NCI-H1436 (cell line): ENCODE results near the gene SDK2.

ENCODE experiments used
- DNase-seq: peaks from one replicate; lab custom pipeline; 2025; lab: John Stamatoyannopoulos, UW

The SDK2 gene

DNA sequence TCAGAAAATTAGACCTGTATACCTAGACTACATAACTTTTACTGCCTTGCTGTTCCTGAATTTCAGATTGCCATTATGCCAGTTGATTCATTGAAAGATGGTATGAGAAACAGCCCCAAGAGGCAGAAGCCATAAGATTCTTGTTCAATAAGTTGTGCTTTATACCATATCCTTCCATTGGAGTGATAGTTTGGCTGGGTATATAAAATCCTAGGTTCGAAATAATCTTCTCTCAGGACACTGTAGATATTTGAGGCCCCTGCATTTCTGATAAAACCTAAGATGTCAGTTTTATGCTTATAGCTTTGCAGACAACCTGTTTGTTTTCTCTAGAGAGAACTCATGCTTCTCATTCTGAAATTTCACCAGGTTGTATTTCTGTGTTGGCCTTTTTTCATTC lies 9.6 kb upstream of the SDK2 start:
- DNase-seq: no peak

DNA sequence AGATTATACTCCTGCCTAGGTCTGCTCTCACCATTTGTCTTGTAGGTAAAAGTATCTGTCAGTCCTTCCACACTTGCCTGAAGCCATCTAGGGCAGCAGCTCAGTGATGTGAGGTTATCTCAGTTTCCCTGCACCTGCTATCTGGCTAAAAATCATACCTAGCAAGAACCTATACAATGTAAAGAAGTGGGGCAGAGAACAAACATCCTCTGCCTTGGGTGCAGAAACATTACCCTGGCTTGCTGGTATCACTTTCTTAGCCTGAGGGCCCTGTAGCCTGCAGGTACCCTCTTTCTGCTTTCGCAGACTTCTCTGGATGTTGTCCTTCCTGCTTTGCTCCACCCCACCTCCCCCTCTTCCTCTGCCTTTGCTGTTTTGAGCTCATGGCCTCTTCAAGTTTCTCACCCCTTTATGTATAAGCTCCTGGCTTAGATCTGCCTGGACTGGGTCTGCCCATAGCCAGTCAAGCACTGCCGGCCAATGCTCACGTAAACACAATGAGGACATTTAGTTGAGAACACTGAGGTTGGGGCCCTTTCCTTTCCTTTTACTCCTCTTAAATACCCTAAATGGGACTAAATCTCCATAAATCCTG lies 8.7 kb upstream of the SDK2 start:
- DNase-seq: no peak

DNA sequence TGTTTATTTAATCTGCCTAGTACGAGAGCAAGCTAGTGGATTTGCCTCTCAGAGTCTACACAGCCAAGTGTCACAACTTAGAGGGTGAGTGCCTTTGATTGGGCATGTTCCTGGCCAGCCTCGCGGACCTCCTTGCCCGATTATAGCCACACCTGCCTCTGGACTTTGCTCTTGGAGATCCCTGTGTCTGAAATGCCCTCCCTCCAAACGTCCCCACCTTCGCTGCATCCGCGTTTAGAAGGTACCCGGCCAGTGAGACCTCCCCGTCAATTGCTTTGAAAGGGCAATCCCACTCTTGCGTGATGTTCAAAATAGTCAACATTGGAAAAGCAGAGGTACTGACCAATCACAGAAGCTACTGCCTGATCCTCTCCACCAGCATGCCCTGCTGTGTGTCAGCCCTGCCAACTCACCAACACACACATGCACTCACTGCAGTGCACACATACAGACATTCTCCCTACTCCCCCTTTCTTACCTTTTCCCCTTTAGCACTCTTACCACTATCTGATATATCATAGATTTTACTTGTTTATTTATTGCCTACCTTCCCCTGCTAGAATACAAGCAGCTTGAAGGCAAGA lies 6.5 kb upstream of the SDK2 start:
- no peak for DNase-seq

DNA sequence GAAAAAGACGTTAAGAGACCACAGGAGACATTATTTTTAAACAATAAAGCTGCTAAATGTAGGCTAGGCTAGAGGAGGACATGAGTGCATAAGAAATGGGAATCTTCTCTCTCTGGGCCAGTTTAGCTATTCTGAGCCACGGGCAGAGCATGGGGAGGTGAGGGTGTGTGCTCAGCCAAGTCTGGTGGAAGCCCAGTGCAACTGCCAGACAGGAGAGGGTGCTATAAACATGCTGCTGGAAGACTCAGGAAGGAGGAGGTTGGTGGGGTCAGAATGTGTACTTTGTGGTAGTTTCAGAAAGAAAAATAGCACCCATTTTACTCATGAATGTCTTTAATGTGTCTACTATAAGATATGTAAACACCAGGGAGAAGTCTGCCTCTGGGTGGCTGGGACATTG lies 5.9 kb upstream of the SDK2 start:
- DNase-seq: peak; percentile 41

DNA sequence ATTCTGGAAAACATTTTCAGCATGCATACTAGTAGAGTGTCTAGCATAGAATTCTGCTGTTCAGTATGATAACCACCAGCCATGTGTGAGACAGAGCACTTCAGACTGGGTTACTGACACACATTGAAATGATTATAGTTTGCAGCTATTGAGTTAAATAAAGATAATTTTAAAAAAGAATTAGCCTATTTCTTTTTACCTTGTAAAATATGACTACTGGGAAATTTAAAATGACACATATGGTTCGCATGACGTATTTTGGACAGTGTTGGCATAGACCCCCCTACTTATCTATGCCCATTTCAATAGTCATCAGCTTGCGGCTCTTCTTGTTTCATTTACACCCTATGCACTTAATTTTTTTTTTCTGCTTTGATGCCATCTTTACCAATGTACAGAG lies 4.7 kb upstream of the SDK2 start:
- DNase-seq: no peak

DNA sequence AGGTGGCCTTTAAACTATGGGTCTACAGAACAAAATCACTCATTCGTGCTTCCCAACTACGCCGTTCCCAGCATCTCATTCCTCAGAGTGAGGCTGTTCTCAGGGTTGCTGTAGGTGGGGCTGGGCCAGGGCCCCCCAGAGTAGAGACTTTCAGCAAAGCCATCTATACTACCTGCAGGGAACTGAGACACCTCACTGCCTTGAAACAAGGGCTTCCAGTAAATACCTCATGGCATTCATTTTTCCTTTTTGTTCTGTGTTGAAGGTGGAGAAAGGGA lies 4.2 kb upstream of the SDK2 start:
- no peak for DNase-seq

DNA sequence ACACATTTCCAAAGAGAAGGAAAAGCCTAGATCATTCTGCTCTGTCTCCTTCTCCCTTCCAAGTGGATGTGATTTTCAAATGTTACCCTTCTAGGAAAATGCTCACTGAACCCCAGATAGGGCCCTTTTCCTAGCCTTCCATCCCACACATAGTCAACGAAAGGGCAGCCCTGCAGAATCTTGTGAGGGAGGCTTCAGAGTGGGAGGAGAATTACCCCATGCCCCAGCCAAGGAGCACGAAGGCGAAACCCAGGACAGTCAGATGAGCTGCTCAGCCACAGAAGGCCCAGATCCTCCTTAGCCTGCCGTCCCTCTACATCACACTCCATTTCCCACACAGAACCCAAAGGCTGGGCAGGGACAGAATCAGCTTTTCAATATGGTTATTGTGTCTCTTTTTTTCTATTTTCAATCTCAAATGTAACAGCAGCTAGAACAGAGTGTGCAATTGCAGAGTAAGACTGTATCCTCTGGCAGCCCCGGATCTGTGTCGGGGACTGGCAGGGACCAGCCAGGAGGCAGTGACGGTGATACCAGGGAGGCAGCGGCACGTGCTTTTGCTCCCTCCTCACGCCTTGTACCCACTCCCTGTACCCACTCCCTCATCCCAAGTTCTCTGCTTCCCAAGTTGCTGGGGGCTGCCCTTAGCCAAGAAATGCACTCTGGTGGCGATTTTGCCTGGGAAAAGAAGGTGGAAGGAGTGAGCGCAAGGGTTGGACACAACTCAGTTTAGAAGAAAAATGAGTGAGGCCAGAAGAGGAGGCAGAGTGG lies 3.7 kb upstream of the SDK2 start:
- no peak for DNase-seq

DNA sequence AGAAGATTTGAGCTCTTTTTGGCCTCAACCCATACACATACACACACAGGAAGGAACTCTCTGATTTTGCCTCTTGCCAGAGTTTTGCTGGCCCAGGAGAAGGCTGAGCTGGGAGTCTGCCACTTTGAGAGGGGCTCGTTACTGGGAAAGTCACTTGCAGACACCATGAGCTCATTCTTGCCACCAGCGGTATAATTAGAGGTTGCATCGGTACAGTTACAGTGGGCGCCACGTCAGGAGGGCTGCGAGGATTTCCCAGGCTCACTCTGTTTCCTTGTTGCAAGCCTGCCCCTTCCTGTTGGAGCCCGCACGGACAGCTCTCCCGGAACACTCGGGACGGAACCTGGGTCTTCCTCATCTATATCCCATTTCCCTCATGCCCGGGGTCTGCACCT lies 3.1 kb upstream of the SDK2 start:
- peak; percentile 48 for DNase-seq

DNA sequence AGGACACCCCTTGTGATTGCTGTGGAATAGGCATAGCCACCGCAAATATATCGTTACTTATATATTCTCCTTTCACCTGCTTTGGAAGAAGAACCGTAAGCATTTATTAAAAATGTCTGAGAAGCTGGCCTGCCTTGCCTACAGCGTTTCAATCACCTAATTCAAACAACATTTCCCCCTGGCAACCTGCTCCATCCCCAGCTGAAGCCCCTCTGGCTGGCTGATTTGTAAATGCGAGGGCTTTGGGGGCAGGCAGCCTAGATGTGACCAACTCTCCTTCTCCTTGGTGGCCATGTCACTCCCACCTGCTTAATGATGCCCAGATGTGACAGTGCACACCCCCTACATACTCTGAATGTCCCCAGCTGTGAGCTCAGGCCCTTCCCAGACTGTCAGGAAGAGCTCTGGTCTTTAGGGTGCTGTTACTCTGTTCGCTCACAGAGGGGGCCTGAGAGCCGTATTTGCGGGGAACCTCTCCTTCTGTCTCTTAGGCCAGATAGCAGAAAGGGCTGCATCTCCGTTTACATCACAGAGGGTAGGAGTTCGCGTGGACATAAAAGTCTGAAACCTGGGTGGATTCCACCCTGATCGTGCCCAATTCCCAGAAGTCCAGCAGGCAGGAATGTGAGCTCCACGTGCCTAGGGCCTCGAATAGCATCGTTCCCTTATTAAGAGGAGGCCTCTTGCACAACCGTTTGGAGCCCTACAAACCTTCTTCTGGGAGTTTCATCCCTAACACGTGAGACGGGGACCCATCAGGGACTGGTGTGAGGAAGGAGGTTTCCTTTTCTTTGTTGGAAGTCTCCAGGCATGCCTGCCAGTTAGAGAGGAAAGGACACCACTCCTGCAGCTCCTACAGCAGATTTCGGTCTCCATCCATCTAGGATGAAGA lies 2.4 kb upstream of the SDK2 start:
- DNase-seq: peak; percentile 68

DNA sequence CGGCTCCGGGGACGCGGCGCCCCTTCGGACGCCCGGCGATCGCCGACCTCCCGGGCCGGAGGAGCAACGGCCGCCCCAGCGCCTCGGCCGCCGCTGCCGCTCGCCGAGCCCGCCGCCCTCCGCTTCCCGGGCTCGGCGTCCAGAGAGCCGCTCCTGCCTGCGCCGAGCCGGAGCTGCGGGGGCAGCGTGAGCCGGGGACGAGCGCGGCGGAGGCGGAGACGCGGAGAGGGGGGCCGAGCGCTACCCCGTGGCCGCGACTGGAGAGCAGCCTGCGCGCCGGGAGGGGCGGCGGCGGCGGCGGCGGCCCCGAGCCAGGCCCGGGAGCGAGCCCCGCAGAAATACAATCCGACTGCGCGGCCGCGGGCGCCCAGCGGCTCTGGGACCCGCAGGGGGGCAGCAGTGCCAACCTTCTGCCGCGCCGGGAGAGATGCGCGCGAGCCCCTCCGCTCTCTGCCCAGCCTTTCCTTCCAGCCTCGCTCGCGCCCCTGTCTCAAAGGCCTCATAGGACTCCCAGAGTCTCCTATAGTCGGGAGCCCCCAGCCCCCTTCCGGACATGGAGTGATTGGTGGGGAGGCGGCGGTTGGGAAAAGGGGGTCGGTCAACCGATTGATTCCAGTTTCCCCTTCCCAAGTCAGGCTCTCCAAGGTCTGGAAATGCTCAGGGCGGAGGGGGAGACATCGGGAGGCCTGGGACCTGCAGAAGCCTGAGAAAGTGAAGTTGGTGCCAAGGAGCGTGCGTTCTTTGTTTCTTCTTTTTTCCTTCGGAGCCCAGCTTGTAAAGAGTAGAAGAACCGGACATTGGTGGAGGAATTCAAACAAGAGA lies 1.0 kb upstream of the SDK2 start:
- DNase-seq: peak; percentile 87

DNA sequence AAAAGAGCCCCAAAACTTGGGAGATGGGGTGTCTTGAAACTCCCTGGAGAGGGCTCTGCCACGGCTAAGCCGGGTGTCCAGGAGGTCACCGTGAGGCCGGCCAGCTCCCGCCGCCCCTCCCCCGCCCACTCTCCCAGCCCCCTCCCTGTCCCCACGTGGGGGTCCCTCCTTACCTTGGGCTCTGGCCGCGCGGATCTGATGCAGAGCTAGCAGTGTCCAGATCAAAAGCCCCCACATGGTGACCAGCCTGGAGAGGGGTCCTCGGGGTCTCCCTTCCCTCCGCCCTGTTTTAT lies 447 bp downstream of the SDK2 start:
- no peak for DNase-seq

DNA sequence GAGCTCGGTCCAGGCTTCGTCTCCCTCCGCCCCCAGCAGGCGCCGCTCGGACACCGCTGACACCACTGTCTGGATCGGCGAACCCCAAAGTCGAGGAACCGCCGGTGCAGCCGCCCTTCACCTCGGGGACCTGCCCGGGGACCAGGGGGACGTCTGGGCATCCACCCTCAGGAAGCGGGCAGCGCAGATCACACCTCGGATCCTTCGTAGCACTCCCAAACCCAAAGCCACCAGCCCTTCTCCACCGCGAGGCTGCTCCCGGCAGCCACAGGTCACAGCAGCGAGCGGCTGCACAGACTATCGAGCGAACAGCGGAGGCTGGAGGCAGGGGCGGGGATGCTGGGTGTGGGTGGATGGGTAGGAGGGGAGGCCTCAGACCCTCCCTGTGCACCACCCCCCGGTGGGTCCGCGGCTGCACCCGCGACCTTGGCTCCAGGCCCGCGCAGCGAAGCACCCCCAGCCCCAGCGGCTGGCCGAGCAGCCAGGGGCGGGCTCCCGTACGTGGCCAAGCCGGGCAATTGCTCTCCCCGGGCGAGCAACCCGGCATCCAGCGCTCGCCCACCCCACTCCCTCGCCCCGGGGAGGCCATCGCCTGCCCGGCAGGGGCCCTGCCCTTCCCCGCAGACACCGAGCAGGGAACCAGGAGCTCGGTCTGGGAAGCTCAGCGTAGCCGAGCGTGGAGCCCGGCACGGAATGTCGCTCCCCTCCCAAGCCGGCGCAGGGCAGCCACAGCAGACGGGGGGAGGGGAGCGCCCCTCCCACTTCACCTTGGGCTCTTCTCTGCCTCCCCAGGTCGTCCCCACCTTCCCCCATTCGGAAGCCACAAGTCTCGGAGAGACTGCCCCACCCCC lies 1.0 kb downstream of the SDK2 start:
- DNase-seq: no peak

DNA sequence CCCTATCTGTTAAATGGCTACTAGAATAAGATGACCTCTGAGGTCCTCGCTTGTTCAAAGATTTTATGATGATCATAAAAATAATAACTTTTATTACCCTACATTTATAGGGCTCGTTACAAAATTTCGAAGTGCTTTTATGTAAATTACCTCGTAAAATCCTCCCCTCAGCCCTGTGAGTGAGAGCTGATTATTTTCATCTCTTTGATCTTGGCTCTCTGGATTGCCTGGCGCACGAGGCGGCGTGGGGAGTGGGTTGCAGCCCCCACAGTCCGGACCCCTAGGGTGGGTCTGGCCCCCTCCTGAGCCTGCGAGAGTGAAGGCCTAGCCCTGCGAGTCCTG lies 1.6 kb downstream of the SDK2 start:
- no peak for DNase-seq

DNA sequence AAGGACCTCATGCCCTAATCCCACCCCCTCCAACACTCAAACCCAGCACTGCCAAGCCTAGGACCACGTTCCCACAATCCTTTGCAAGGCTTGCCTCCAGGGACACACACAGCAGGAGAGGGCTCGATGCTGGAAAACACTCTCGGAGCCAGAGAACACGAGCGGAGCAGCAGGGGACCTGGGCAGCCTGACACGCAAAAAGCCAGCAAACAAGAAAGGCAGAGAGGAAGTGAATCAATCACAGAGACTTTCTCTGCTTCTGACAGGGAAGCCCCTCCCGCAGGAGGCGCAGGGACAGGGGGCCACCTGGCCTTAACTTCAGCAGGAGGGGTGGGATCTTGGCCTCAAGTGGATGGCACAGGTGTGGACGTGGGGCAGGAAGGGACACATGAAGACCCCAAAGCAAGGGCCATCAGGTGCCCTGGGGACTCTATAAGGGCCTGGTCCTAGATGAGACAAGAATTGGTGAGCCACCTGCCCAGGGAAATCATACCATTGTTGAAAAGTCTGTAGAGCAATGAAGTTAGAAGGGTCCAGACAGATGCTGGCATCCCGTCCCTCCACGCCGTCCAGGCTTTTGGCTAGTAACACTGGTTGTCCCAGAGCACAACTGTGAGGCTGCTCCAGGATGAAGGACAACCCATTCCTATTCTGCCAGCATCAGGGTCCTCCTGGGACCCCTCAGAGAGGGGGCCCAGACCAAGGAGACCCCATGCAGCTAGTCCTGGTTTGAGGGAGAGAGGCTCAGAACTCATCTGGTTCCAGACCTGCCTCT lies 2.2 kb downstream of the SDK2 start:
- no peak for DNase-seq

DNA sequence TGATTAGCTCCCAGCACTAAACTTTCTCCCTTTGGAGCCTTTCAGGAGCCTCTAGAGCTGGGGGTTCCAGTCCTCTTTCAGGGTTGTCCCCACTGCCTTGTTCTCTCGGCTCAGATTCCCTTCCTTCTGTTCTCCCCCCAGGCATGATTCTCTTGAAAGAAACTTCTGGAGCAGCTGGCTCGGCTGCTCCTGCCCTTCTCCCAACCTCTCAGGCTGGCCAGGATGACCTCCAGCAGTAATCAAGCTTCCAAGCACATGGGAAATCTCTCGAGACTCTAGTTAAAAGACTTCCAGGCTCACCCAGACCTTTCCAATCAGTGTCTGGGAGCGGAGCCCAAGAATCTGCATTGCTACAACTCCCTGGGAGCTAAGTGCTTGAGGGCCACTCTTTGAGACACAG lies 3.6 kb downstream of the SDK2 start:
- DNase-seq: no peak

DNA sequence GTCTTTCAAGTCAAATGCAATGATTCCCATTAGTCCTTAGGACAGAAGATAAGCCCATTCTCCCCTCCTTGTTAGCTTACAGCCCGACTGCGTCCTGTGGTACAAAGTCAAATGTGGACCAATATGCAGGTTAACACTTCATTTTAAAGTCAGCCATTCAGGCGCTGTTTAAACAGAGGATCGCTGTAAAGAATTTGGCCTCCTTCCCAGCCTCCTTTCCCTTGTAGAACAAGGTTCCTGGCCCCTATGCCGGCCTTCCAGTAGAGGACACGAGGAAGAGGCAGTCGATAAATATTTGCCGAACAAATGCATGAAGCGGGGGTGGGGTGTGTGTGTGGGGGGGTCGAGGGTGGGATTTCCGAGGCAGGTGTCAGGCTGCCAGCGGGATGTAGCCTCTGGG lies 4.3 kb downstream of the SDK2 start:
- no peak for DNase-seq

DNA sequence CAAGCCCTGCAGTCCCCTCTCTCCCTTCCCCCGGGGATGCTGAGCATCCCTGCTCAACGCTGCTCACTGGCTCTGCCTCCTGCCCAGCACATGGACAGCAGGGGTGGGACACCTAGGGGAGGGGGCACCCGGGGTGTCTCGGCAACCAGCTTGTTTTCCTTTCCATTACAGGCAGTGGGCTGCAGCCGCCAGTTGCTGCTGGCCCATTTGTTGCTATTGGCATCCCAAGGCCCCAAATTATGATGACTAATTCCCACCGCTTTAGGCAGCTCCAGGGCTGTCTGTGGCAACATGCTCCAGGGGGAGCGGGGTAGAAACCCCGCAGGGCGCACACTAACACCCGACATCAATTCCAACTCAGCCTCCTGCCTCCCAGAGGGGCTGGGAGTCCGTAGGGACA lies 4.9 kb downstream of the SDK2 start:
- peak; percentile 22 for DNase-seq

DNA sequence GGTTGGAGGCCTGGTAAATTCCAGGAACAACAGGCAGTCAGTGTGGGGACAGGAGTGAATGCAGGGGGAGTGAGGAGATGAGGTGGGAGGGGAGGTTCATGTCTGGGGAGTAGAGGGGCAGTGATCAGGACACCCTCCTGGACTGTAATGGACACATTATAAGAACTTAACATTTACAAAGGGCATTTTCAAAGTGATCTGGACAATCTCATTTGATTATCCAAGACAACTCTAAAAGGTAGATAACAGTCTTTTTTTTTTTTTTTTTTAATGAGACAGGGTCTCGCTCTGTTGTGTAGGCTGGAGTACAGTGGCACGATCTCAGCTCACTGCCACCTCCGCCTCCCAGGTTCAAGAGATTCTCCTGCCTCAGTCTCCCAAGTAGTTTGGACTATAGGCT lies 5.7 kb downstream of the SDK2 start:
- DNase-seq: no peak

DNA sequence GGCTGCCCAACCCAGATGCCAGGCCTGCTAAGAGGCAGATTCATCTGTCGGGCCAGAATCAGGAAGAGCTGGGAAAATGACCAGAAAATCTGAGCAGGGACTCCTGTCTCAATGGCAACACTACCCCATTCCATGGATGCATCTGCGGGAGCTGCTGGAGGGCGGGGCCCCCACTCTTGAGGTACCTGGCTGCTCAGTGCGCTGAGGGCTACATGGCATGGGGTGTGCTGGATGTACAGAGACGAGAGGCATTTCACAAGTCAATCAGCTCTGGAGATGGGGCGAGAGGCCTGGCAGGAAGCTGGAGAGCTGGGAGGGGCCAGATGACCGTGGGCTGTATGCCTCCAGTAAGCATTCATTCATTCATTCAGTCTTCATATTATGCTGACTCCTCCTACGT lies 6.4 kb downstream of the SDK2 start:
- no peak for DNase-seq

DNA sequence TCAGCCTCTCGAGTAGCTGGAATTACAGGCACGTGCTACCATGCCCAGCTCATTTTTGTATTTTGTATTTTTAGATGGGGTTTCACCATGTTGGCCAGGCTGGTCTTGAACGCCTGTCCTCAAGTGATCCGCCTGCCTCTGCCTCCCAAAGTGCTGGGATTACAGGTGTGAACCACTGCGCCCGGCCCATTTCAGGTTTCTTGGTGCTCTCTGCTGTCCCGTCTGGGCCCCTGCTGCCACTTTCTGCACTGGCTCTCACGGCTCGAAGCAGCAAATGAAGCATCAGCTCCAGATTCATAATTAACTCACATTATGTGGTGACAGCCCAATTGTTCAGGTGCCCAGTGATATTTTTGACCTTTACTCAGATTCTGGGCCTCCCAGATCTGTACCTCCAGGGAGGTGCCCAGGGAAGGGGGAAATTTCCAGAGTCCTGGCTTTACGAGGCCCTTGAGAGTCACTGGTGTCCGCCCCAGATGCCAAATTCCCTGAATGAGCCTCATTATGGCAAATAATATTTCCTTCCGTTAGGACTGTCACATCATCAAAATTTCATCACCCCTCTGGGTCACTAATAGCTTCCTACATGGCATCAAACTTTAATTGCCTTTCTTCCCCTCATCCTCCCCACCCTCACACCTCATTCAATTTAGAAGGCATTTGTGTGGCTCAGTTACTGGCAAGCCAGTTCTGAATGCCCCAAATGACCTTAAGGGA lies 9.0 kb downstream of the SDK2 start:
- no peak for DNase-seq
